Measurements from ENCODE around the gene GNB1L. TPM values are rescaled to one million over a fixed set of nuclear protein-coding genes. Genes with fewer than 3 reads are reported as not detected.

The GNB1L gene
- total RNA-seq, 1 experiment from 2014 or later: 18.0 TPM

DNA sequence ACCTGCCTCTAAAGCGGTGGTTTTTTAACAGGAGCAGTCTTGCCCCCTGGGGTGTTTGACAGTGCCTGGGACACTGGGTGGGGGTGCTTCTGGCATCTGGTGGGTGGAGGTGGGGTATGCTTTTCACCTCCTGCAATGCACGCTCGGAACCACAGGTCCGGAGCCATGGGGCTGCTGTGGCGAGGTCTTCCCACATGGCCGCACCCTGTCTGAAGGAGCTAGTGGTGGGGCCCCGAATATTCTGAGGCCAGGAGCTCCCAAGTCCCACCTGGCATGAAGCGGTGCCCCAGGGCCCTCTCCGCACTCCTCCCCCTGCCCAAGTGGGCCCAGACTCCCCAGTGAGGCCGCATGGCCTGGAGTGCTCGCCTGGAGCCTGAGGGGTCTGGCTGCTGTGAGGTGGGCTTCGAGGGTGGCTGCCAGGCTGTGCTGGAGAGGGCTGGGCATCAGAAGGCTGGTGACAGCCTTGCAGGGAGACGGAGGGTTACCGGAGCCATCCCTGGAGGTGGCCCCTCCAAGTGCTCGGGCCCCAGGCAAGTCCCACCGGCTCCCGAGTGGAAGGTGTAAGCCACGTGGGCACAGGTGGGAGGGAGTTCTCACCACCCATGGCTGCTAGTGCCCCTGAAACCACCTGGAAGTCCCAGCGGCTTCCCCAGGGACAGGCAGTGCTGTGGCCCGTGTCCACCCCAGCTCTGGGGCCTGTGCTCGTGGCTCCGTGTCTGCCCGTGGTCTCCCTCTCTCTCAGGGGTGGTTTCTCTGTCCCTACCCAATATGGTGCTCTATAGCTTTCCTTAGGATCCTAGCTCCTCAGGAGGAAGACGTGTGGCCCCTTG lies 79.0 kb downstream of the GNB1L start:
- H3K27me3 Mint-ChIP-seq (ENCODE audit: low read depth): peaks cover 24% of the 10 kb centered on the region
- POLR2A ChIA-PET: no interaction called here
- H3K4me3 Mint-ChIP-seq: no peak overlapping the region
- ATAC-seq (no peak), DNase-seq (ENCODE audit: low spot score) (peak; percentile 10)
- no peaks in the 10 kb centered on the region for H3K36me3 Mint-ChIP-seq
- no peak for TF ChIP-seq IRF2 (CRISPR knock-in tag; IDR thresholded peaks at IDR 0.05; ENCODE audit: borderline replicate concordance, low read depth)
- no peak for TF ChIP-seq STAT6 (CRISPR knock-in tag; conservative IDR thresholded peaks at IDR 0.05; ENCODE audit: low read depth)
- TF ChIP-seq, protein P1, sequence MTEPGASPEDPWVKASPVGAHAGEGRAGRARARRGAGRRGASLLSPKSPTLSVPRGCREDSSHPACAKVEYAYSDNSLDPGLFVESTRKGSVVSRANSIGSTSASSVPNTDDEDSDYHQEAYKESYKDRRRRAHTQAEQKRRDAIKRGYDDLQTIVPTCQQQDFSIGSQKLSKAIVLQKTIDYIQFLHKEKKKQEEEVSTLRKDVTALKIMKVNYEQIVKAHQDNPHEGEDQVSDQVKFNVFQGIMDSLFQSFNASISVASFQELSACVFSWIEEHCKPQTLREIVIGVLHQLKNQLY (CRISPR knock-in tag; IDR thresholded peaks at IDR 0.05): no peak
- no peak for TF ChIP-seq ERG (CRISPR knock-in tag; IDR thresholded peaks at IDR 0.05)
- TF ChIP-seq JUN (CRISPR knock-in tag; IDR thresholded peaks at IDR 0.05): no peak
- no peak for TF ChIP-seq ZNF396 (CRISPR knock-in tag; IDR thresholded peaks at IDR 0.05; ENCODE audit: borderline replicate concordance)
- TF ChIP-seq, protein P2, sequence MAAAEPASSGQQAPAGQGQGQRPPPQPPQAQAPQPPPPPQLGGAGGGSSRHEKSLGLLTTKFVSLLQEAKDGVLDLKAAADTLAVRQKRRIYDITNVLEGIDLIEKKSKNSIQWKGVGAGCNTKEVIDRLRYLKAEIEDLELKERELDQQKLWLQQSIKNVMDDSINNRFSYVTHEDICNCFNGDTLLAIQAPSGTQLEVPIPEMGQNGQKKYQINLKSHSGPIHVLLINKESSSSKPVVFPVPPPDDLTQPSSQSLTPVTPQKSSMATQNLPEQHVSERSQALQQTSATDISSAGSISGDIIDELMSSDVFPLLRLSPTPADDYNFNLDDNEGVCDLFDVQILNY (CRISPR knock-in tag; IDR thresholded peaks at IDR 0.05): no peak
- no peak for TF ChIP-seq ZNF281 (CRISPR knock-in tag; IDR thresholded peaks at IDR 0.05)
- no peak for TF ChIP-seq TCF7 (CRISPR knock-in tag; IDR thresholded peaks at IDR 0.05; ENCODE audit: low read depth)
- TF ChIP-seq ZNF423 (CRISPR knock-in tag; IDR thresholded peaks at IDR 0.05): no peak
- TF ChIP-seq MXD4 (CRISPR knock-in tag; IDR thresholded peaks at IDR 0.05; ENCODE audit: borderline replicate concordance): no peak
- no peak for TF ChIP-seq ZNF671 (CRISPR knock-in tag; IDR thresholded peaks at IDR 0.05)
- no peak for TF ChIP-seq TEAD4 (CRISPR knock-in tag; IDR thresholded peaks at IDR 0.05)
- TF ChIP-seq, protein P3, sequence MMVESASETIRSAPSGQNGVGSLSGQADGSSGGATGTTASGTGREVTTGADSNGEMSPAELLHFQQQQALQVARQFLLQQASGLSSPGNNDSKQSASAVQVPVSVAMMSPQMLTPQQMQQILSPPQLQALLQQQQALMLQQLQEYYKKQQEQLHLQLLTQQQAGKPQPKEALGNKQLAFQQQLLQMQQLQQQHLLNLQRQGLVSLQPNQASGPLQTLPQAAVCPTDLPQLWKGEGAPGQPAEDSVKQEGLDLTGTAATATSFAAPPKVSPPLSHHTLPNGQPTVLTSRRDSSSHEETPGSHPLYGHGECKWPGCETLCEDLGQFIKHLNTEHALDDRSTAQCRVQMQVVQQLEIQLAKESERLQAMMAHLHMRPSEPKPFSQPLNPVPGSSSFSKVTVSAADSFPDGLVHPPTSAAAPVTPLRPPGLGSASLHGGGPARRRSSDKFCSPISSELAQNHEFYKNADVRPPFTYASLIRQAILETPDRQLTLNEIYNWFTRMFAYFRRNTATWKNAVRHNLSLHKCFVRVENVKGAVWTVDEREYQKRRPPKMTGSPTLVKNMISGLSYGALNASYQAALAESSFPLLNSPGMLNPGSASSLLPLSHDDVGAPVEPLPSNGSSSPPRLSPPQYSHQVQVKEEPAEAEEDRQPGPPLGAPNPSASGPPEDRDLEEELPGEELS (CRISPR knock-in tag; IDR thresholded peaks at IDR 0.05): no peak
- no peak overlapping the region for H3K27ac Mint-ChIP-seq
- H3K9me3 Mint-ChIP-seq: no peaks in the 10 kb centered on the region
- no peaks in the 10 kb centered on the region for H3K4me1 Mint-ChIP-seq
- CTCF ChIA-PET: interaction anchor here (0.6 to 1.7 kb wide), 6 partner anchors 22 to 178 kb away, joined by 3 to 9 read pairs (median 4); no protein-coding TSS in a partner anchor

All from WTC11 (cell line).